Embryonic facial prominence (tissue), 1 donor: ENCODE results near the gene MGMT.

Source experiments
- DNase-seq: peaks from one replicate; pipeline ENCODE4 v3.0.0-alpha.2; 2016; ENCODE audit errors: extremely low spot score

The MGMT gene

DNA sequence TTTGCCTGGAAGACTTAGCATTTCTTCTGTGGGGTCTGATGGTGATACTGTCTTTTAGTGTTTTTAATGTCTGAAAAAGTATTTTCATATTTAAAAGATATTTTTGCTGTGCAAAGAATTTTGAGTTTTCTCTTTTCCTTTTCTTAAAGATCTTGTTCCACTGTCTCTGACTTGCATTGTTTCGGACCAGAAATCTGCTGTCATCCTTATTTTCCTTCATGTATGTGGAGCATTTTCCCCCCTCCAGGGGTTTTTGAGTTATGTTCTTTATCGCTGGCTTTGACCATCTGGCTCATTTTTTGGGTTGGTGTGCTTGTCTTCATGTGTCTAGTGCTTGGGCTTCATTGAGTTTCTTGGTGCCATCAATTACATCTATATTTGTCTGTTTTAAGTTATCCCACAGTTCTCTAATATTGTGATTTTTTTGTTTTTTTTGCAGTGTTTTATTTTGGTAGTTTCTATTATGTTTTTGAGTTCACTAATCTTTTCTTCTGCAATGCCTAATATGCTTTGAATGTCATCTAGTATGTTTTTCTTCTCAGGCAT is 119.9 kb downstream of the MGMT start:
- DNase-seq, result no peak

DNA sequence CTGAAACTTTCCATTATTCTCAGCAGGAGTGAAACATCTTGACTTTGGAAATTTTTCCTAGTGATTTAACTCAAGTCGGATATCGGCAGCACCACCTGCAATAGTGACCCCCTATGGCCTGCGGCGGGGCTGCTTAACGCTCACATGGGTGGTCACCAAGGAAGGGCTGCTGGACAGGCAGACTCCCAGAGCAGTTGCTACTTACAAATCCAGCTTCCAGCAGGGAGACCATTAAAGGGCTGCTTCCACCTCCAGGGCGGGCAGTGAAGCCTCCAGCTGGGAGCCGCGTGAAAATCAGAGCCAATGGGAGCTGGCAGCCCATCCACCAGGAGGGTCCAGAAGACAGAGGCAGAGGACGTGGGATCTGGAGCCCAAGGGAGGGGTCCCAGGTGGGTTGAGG is 122.5 kb downstream of the MGMT start:
- DNase-seq, result no peak

- DNase-seq, result no peak
Measured at GRCh38 chr10:129593953-129594352, 126.9 kb downstream of the MGMT start.

- no peak for DNase-seq
Measured at GRCh38 chr10:129594811-129595210, 127.8 kb downstream of the MGMT start.

DNA sequence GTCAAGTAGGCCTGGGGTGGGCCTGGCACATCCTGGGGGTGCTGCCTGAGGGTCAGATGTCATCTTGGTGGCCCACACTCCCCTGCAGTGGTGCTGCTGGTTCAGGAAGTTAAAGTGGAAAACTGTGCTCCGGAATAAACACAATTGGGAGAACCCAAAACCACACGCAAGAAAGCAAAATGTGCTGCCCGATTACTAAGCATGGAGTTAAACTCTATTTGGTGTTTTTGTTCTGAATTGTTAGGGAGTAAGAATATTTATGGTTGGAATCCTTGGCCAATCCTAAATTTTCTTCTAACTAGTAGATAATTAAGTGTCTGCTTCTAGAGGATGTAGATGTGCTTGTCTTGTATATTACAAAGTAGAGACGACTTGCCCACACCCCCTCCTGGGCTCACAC is 131.4 kb downstream of the MGMT start:
- DNase-seq, result no peak

GRCh38 chr10:129599160-129599559 is 132.1 kb downstream of the MGMT start:
- no peak for DNase-seq

DNA sequence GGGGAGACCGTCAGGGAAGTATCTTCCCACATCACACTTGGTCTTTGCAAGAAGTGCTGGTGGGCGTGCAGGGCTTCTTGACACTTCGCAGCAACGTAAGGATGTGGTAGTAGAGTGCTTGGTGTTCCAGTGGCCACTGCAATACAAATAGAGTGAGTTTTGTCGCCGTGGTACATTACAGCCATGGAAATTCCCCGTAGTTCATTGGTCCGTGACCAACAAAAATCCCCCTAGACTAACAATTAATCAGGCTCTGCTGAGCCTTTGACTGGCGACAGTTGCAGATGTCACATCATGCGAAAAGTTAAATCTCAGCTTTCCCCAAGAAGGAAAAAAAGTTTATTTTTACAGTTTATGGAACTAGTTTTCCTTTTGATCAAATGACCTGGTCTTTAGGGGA is 134.7 kb downstream of the MGMT start:
- DNase-seq, result no peak

DNA sequence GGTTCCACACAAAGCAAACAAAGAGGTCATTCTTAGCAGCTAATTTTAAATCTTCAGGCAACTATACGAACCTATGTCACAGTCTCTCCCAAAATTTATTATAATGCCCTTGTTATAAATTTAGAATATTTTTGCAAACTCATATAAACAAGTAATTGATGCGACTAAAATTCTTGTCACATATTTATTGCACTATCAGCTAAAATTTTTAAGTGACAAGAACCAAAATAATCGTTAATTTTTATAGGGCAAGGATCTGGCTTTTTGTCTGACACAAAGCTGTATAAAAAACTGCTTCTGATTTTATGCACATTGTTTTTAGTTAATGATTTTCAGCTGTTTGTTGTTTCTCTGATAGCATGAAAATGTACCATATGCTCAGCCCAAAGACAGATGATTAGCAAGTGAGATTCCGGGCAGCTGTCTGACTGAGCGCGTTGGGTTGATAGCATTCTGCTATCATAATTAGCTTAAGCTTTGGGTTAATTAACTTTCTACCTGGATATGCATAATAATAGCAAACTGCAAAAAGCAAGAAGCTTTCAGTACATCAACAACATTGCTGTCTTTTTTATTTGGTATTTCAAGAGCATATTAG is 136.0 kb downstream of the MGMT start:
- no peak for DNase-seq

DNA sequence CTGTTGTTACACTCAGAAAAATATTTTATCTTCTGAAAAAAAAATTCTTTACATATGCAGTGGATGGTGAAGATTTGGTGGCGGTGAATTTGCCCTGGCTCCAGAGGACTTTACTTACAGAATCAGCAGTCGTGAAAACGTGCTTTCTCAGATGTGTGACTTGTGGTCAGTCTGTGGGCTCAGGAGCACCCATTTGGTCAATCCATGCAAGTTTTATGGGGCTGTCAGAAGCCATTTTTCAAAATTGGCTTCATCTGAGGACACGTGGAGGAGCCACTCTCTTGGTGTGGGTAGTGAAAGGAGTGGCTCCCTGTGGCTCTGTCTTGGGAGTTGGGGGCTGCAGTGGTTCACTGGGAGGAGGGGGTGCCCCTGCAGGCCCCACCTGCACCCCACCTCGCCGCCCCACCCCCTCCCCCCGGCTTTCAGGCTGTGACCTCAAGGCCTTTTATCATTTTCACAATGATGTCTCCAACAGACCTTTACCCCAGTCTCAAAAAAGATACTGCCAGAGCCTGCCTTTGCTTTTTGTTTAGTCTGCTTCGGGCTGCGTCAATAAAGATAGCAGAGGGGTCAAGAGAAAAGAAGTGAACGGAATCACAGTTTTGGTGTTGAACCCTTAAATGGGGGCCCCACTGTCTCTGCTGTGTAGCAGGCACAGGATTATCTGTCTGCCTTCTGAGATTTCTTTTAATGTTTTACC is 137.4 kb downstream of the MGMT start:
- no peak for DNase-seq

DNA sequence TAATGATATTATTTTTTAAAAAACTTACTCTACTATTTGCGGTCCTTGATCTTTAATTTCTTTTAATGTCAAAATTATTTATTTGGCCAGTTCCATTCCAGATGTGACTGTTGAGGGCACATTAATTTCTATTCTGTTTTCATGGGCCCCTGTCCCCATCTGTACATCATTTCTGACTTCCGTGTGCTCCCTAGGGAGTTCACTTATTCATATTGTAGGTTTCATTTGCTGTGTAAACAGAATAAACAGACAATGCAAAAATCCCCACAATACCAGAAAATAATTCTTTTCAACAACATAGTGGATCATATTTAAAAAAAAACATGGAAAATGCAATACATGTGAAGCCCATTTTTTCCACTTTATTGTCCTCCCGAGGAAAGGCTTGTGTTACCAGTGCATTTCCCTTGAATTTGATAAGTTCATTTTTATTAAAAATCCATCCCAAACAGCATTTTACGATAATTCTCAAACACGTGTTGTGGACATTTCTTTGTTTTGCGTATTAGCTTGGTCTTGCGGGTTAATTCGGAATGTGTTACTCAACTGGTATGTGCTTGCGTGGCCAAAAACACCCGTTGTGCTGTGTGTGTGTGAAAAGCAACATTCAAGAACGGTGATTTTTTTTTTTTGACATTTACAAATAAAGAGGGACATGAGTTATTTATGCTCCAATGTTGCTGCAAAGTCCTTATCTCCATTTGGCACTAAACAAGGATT is 138.4 kb downstream of the MGMT start:
- no peak for DNase-seq

DNA sequence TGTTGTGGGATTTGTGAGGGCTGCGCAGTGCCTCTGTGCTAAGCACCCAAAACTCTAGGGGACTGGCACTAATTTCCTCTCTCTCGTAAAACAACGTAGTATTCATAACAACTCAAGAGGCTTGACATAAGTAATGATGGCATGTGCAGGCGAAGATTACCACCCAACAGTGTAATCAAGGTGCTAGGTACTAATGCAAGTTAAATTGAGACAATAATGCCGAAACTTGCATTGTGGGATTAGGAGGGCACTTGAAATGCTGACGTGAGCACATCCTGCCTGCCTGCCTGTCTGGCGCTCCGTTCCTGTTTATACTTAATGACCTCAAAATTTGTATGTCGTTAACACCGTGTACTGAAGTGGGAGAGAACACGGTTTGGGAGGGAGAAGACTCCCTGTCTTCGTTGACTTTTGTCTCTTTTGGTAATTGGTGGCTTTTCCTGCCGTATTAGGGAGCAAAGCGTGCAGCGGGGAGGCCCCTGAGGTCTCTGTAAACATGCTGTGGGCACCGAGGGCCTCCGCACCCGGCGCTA is 139.0 kb downstream of the MGMT start:
- DNase-seq, result no peak

GRCh38 chr10:129607607-129608109 is 140.6 kb downstream of the MGMT start:
- DNase-seq, result no peak

- DNase-seq, result no peak
Measured at GRCh38 chr10:129608653-129609052, 141.6 kb downstream of the MGMT start.

DNA sequence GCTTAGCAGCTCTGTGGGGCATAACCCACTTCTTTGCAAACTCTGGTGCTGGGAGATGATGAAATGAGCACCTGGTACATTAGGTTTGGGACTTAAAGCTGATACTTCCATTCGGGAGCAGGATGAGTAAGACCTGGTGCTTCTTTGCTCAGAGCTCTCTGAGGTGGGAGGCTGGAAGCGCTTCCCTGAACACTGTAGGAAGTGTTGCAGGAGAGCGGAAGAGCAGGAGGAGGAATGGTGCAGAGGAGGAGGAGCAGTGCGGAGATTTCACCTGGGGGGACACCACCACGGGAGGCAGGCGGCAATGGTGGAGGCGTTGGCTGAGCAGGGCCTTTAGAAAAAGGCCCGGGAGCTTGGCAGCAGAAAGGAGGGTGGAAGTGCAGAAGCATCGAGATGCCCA is 142.5 kb downstream of the MGMT start:
- no peak for DNase-seq

DNA sequence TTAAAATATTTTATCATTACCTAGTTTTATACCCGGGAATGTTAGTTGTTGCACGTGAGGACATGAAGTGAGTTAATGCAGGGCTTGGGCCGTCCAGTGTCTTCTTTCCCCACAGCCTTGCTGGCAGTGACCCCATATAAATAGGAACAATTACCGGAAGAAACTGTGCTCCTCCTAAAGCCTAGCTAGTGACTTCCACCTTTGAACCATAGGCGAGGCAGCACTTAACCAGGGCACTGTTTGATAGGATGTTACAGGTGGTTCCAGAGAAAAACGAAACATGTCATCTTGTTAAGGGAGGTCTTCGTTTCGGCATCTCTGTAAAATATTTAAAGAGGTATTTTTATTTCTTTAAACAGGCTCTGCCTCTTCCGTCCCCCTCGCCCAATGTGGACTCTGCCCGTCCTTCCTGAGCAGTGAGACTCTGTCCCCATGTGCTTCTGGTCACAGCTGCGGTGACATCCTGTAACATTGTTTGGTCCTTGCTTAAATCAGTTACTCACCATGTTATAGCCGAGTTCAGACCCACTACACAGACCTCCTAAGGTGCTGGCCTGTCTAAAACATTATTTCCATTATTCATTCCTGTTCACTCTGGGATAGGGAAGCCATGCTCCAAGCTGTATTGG is 145.6 kb downstream of the MGMT start:
- DNase-seq, result no peak

- no peak for DNase-seq
Measured at GRCh38 chr10:129613377-129613980, 146.4 kb downstream of the MGMT start.

DNA sequence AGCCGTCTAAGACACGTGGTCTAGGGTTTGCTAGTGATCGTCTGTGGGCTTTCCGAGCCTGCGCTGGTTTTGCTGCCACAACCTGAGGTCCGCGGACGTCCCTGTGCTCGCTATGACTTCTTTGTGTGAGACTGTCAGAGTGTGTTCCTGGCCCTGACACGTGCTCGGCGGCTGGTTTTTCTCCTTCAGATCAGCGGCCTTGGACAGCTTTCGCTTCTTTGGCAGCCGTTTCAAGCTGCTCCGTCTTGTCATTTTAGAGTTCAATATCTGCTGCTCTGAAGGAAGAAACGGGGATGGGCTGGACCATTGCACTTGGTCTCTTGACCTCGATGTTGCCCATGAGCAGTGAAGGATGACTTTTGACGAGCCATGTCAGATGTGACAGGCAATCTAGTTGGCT is 147.3 kb downstream of the MGMT start:
- no peak for DNase-seq

DNA sequence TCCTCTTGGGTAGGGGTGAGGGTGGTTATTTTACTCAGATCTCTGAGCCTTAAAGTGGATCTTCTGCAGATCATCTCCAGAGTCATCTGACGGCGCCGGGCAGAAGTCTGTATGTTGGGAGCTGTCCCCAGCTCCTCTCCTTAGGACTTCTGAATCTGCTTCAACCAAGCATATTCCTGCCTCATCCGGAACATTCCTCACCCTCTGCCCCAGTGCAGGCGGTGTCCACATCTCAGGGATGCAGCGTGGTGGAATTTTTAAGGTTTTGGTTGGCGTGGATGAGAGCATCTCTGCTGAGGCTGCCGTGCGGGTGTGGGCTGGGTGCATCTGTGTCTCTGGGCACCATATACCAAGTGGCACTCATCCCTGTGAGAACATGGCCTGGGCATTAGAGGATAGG is 148.3 kb downstream of the MGMT start:
- no peak for DNase-seq

GRCh38 chr10:129615921-129616525 is 149.0 kb downstream of the MGMT start:
- DNase-seq, result no peak

- DNase-seq, result no peak
Measured at GRCh38 chr10:129617768-129618167, 150.7 kb downstream of the MGMT start.

DNA sequence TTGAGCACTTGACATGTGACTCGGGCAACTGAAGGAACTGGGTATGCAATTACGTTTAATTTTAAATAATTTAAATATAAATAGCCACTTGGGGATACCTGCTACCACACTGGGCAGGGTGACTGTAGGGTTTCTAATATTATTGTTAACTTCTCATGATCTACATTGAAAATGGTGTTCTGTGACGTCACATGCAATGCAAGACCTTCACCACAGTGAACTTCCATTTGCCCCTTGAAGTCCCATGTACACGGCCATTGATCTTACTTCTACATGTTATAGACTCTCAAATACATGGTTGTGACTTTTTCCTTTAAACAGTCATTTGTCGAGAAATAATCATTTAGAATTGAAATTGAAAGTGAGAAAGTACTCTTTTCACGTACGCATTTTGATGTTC is 154.0 kb downstream of the MGMT start:
- DNase-seq, result no peak
